SK-N-SH (cell line): ENCODE measurements around the gene MMP13. TPM values are rescaled to one million over a fixed set of nuclear protein-coding genes. Genes with fewer than 3 reads are reported as not detected.

ENCODE experiments used
- CTCF ChIA-PET: fragments of 300-600, 350-600 bp; formaldehyde crosslinking; extraction: SDS; loops from one replicate; lab custom pipeline; 2021; lab: Yijun Ruan, JAX
- POLR2A ChIA-PET: fragments of 350-600 bp; sonication (Branson Sonifier 250); formaldehyde crosslinking; extraction: SDS; loops from one replicate; lab custom pipeline; 2020; ENCODE audit warnings: antibody characterized with exemption, inconsistent platforms; lab: Yijun Ruan, JAX
- DNase-seq: peaks from one replicate; pipeline ENCODE4 v3.0.0; 2012
- H2AFZ ChIP-seq: fragments of 200-600 bp; sonication (generic); 2 replicates; pipeline ENCODE4 v1.8.1; 2016; ENCODE audit warnings: antibody characterized with exemption, mild to moderate bottlenecking, low read depth
- H3F3A ChIP-seq: fragments of 200-600 bp; sonication (generic); replicated peaks from 2 replicates; pipeline ENCODE3; 2016; ENCODE audit warnings: antibody characterized with exemption, mild to moderate bottlenecking; ENCODE audit not compliant: insufficient read depth
- H3K27ac ChIP-seq, 2 experiments: fragments of 200-500 bp in 1 of 2; fragments of 200-600 bp in 1 of 2; sonication (Bioruptor generic) in 1 of 2; sonication (generic), shearing (Covaris generic) in 1 of 2; 2 replicates each; pipeline versions ENCODE4 v1.5.1 to v1.6.1; 2014 to 2016; ENCODE audit warnings: low read depth in 2 of 2, inconsistent platforms in 1 of 2, low read length in 1 of 2, mild to moderate bottlenecking in 1 of 2, mixed read lengths in 1 of 2
- H3K27me3 ChIP-seq: fragments of 200-600 bp; sonication (generic), shearing (Covaris generic); 2 replicates; pipeline ENCODE4 v1.6.1; 2016; ENCODE audit warnings: mixed run types; ENCODE audit not compliant: insufficient read depth
- H3K36me3 ChIP-seq, 2 experiments: fragments of 200-500 bp in 1 of 2; fragments of 200-600 bp in 1 of 2; sonication (Bioruptor generic) in 1 of 2; sonication (generic) in 1 of 2; replicated peaks in 1 of 2; 2 replicates each; pipeline versions ENCODE3 to v1.5.1; 2014 to 2016; ENCODE audit warnings: low read length in 1 of 2, mild to moderate bottlenecking in 1 of 2; ENCODE audit not compliant: insufficient read depth in 2 of 2, control insufficient read depth in 1 of 2
- H3K4me1 ChIP-seq, 2 experiments: fragments of 200-500 bp in 1 of 2; fragments of 200-600 bp in 1 of 2; sonication (Bioruptor generic) in 1 of 2; sonication (generic), shearing (Covaris generic) in 1 of 2; 2 replicates each; pipeline versions ENCODE4 v1.5.1 to v1.6.1; 2014 to 2016; ENCODE audit warnings: low read depth in 1 of 2, low read length in 1 of 2, mixed run types in 1 of 2; ENCODE audit not compliant: insufficient read depth in 2 of 2, control insufficient read depth in 1 of 2
- H3K4me2 ChIP-seq: fragments of 200-600 bp; sonication (generic), shearing (Covaris generic); 2 replicates; pipeline ENCODE4 v1.6.1; 2017; ENCODE audit warnings: mixed run types
- H3K4me3 ChIP-seq, 2 experiments: fragments of 200-500 bp in 1 of 2; fragments of 200-600 bp in 1 of 2; sonication (Bioruptor generic) in 1 of 2; sonication (generic), shearing (Covaris generic) in 1 of 2; 2 replicates each; pipeline versions ENCODE4 v1.5.1 to v1.8.1; 2014 to 2016; ENCODE audit warnings: low read depth in 2 of 2, inconsistent platforms in 1 of 2, low read length in 1 of 2, mild to moderate bottlenecking in 1 of 2, mixed read lengths in 1 of 2, moderate library complexity in 1 of 2
- H3K79me2 ChIP-seq: fragments of 200-600 bp; sonication (generic); 2 replicates; pipeline ENCODE4 v1.8.1; 2017; ENCODE audit warnings: mild to moderate bottlenecking; ENCODE audit not compliant: insufficient read depth
- H3K9ac ChIP-seq: fragments of 200-600 bp; sonication (generic); 2 replicates; pipeline ENCODE4 v1.6.1; 2017; ENCODE audit warnings: mixed run types
- H3K9me2 ChIP-seq: fragments of 200-600 bp; sonication (generic); 2 replicates; pipeline ENCODE4 v1.6.1; 2017; ENCODE audit warnings: mixed run types
- H3K9me3 ChIP-seq: fragments of 200-600 bp; sonication (generic); 2 replicates; pipeline ENCODE4 v1.6.1; 2017; ENCODE audit warnings: mixed run types, mild to moderate bottlenecking, moderate library complexity
- H4K20me1 ChIP-seq: fragments of 200-600 bp; sonication (generic); 2 replicates; pipeline ENCODE4 v1.6.1; 2017; ENCODE audit warnings: mild to moderate bottlenecking, mixed run types; ENCODE audit not compliant: insufficient read depth
- CHD2 ChIP-seq: fragments of 150-350 bp; IDR thresholded peaks from 2 replicates; pipeline ENCODE4 v1.6.1; 2018; ENCODE audit warnings: low read length; ENCODE audit not compliant: partially characterized antibody
- ELF1 ChIP-seq: IDR thresholded peaks from 2 replicates; pipeline ENCODE4 v1.4.0; 2012
- EP300 ChIP-seq, 2 experiments: IDR thresholded peaks; 2 replicates each; pipeline versions ENCODE4 v1.4.0 to v1.6.1; 2012; ENCODE audit warnings: borderline replicate concordance in 1 of 2, low read depth in 1 of 2, low read length in 1 of 2
- EZH2phosphoT487 ChIP-seq: fragments of 200-600 bp; sonication (generic); IDR thresholded peaks from 2 replicates; pipeline ENCODE4 v1.6.1; 2017; ENCODE audit warnings: low read depth, mixed run types, mild to moderate bottlenecking, antibody characterized with exemption, moderate library complexity, borderline replicate concordance
- FOXJ3 ChIP-seq: sonication (generic); formaldehyde crosslinking; IDR thresholded peaks from 2 replicates; pipeline ENCODE4 v1.5.1; 2020; ENCODE audit warnings: mild to moderate bottlenecking, missing genetic modification reagents
- FOXM1 ChIP-seq: IDR thresholded peaks from 2 replicates; pipeline ENCODE4 v1.4.0; 2012; ENCODE audit warnings: low read depth, mild to moderate bottlenecking
- GABPA ChIP-seq: IDR thresholded peaks from 2 replicates; pipeline ENCODE4 v1.4.0; 2012; ENCODE audit warnings: low read depth, mild to moderate bottlenecking
- GATA2 ChIP-seq: sonication (generic); formaldehyde crosslinking; IDR thresholded peaks from 2 replicates; pipeline ENCODE4 v1.5.0; 2020; ENCODE audit warnings: mild to moderate bottlenecking, missing genetic modification reagents
- JUND ChIP-seq: IDR thresholded peaks from 2 replicates; pipeline ENCODE4 v1.4.0; 2012
- MXI1 ChIP-seq: IDR thresholded peaks from 2 replicates; pipeline ENCODE4 v1.6.1; 2012; ENCODE audit warnings: mild to moderate bottlenecking, low read depth, low read length, improper control_type of control experiment
- POLR2AphosphoS5 ChIP-seq: IDR thresholded peaks from 2 replicates; pipeline ENCODE4 v1.6.1; 2012; ENCODE audit warnings: low read depth, low read length
- RFX5 ChIP-seq: IDR thresholded peaks from 2 replicates; pipeline ENCODE4 v1.6.1; 2012; ENCODE audit warnings: mild to moderate bottlenecking, improper control_type of control experiment, low read length
- SIN3A ChIP-seq: IDR thresholded peaks from 2 replicates; pipeline ENCODE4 v1.6.1; 2012; ENCODE audit warnings: low read depth, mild to moderate bottlenecking, low read length, moderate library complexity, borderline replicate concordance
- SMC3 ChIP-seq: IDR thresholded peaks from 2 replicates; pipeline ENCODE4 v1.6.1; 2012; ENCODE audit warnings: low read depth, low read length, improper control_type of control experiment
- TCF12 ChIP-seq: IDR thresholded peaks from 2 replicates; pipeline ENCODE4 v1.4.0; 2012
- TEAD4 ChIP-seq: IDR thresholded peaks from 2 replicates; pipeline ENCODE4 v1.4.0; 2012; ENCODE audit warnings: mild to moderate bottlenecking, borderline replicate concordance; ENCODE audit not compliant: insufficient read depth
- WGBS: methylation state at CpG from one replicate; pipeline ENCODE4 v1.1.6; 2017; ENCODE audit warnings: low lambda C conversion rate; 5-methylcytosine and 5-hydroxymethylcytosine counted together
- polyA plus RNA-seq, 3 experiments: library from polyadenylated mRNA; depleted of rRNA; stranded (reverse); fragments of >200 nt; gene quantifications; 2 replicates each; pipeline ENCODE4 v1.2.3, GENCODE V29; 2012
- TF ChIP-seq, protein P1 (sequence below): IDR thresholded peaks from 2 replicates; pipeline ENCODE4 v1.4.0; 2012; ENCODE audit warnings: low read depth, borderline replicate concordance
- TF ChIP-seq, protein P2 (sequence below): IDR thresholded peaks from 2 replicates; pipeline ENCODE4; 2012
- TF ChIP-seq, protein P3 (sequence below): IDR thresholded peaks from 2 replicates; pipeline ENCODE4 v1.4.0; 2012; ENCODE audit warnings: low read depth
- TF ChIP-seq, protein P4 (sequence below): fragments of 200-600 bp; sonication (generic); IDR thresholded peaks from 2 replicates; pipeline ENCODE4 v1.6.1; 2017; ENCODE audit warnings: antibody characterized with exemption, mild to moderate bottlenecking, moderate library complexity

MMP13 gene
- polyA plus RNA-seq, 1 of the 3 experiments (the other 2 are of a cell fraction) = 0.12 TPM

DNA sequence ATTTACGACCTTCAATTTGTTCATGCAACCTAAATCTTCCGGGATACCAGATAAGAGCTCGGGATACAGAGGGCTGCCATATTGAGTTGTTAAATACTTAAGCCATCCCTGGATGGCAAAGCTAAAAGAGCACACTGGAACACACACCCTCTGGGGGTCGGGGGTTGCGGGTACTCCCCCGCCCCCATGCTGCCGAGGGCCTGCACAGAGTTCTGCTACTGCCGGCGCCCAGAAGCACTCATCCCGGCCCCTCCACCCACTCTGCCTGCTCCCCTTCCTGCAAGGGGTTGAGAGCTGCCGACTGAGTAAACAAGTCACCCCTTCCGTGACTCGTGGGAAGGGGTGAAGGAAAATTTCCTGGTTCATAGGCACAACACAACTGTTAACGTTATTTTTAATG lies 9.3 kb upstream of the MMP13 start:
- no peak overlapping the region for H2AFZ ChIP-seq
- no peak overlapping the region for H3K4me2 ChIP-seq
- no peak for TF ChIP-seq CHD2
- TF ChIP-seq SMC3 = no peak
- no peak for TF ChIP-seq JUND
- no peak for TF ChIP-seq FOXM1
- TF ChIP-seq, protein P1, sequence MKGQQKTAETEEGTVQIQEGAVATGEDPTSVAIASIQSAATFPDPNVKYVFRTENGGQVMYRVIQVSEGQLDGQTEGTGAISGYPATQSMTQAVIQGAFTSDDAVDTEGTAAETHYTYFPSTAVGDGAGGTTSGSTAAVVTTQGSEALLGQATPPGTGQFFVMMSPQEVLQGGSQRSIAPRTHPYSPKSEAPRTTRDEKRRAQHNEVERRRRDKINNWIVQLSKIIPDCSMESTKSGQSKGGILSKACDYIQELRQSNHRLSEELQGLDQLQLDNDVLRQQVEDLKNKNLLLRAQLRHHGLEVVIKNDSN = no peak
- TF ChIP-seq GATA2 (CRISPR knock-in tag) = no peak
- TF ChIP-seq, protein P2, sequence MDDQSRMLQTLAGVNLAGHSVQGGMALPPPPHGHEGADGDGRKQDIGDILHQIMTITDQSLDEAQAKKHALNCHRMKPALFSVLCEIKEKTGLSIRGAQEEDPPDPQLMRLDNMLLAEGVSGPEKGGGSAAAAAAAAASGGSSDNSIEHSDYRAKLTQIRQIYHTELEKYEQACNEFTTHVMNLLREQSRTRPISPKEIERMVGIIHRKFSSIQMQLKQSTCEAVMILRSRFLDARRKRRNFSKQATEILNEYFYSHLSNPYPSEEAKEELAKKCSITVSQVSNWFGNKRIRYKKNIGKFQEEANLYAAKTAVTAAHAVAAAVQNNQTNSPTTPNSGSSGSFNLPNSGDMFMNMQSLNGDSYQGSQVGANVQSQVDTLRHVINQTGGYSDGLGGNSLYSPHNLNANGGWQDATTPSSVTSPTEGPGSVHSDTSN = no peak
- no peak for TF ChIP-seq MXI1
- no peak for TF ChIP-seq TCF12
- no peak for TF ChIP-seq FOXJ3 (CRISPR knock-in tag)
- TF ChIP-seq, protein P3, sequence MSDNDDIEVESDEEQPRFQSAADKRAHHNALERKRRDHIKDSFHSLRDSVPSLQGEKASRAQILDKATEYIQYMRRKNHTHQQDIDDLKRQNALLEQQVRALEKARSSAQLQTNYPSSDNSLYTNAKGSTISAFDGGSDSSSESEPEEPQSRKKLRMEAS = no peak
- TF ChIP-seq RFX5 = no peak
- TF ChIP-seq EP300 (IDR thresholded peaks at IDR 0.05; ENCODE audit: borderline replicate concordance in 1 of 2, low read depth in 1 of 2, low read length in 1 of 2) = no peak
- TF ChIP-seq POLR2AphosphoS5 = no peak
- no peak for TF ChIP-seq SIN3A
- TF ChIP-seq GABPA = no peak
- H4K20me1 ChIP-seq = no peaks in the 10 kb centered on the region
- no peaks in the 10 kb centered on the region for H3K4me1 ChIP-seq
- H3K36me3 ChIP-seq = no peaks in the 10 kb centered on the region
- no peaks in the 10 kb centered on the region for H3F3A ChIP-seq
- H3K4me3 ChIP-seq = no peak overlapping the region
- DNase-seq = no peak
- H3K9ac ChIP-seq = no peak overlapping the region
- no peaks in the 10 kb centered on the region for H3K9me3 ChIP-seq
- CTCF ChIA-PET = interaction anchor here (1.0 to 2.0 kb wide), 2 partner anchors 14 to 24 kb away, joined by 4 to 8 read pairs; no protein-coding TSS in a partner anchor
- H3K27me3 ChIP-seq = no peaks in the 10 kb centered on the region
- H3K79me2 ChIP-seq = no peaks in the 10 kb centered on the region
- POLR2A ChIA-PET = no interaction called here
- H3K9me2 ChIP-seq = no peaks in the 10 kb centered on the region
- H3K27ac ChIP-seq = no peak overlapping the region
- 64% methylated on average over 14 of the region's 14 CpGs for WGBS

DNA sequence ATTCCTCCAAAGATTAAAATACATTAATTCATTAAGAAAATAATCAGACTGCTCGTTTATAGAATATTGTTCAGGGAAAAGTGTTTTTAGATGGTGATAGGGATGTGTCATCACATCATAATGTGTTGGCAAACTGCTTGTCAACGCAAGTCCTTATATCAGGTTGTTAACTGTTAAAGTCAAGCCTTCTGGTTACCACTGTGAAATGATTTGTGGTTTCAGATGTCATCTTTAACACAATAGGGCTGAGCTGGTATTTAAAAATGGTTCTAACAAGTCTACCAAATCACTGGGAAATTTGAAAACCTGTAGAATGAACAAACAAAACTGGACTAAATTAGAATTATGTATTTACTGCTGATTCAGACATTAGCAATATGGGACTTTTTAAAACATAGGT lies 2.4 kb upstream of the MMP13 start:
- POLR2A ChIA-PET = no interaction called here
- DNase-seq = no peak
- TF ChIP-seq RFX5 = no peak
- no peak for TF ChIP-seq TEAD4
- TF ChIP-seq, protein P4, sequence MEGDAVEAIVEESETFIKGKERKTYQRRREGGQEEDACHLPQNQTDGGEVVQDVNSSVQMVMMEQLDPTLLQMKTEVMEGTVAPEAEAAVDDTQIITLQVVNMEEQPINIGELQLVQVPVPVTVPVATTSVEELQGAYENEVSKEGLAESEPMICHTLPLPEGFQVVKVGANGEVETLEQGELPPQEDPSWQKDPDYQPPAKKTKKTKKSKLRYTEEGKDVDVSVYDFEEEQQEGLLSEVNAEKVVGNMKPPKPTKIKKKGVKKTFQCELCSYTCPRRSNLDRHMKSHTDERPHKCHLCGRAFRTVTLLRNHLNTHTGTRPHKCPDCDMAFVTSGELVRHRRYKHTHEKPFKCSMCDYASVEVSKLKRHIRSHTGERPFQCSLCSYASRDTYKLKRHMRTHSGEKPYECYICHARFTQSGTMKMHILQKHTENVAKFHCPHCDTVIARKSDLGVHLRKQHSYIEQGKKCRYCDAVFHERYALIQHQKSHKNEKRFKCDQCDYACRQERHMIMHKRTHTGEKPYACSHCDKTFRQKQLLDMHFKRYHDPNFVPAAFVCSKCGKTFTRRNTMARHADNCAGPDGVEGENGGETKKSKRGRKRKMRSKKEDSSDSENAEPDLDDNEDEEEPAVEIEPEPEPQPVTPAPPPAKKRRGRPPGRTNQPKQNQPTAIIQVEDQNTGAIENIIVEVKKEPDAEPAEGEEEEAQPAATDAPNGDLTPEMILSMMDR = no peak
- no peak for TF ChIP-seq ELF1
- no peak for TF ChIP-seq EZH2phosphoT487
- no peak for TF ChIP-seq MXI1
- TF ChIP-seq, protein P2 = no peak
- no peak for TF ChIP-seq FOXJ3 (CRISPR knock-in tag)
- TF ChIP-seq JUND = no peak

More for the DNA sequence above, 2.4 kb upstream of the MMP13 start:
- Histone ChIP-seq H3K4me1 (no peaks in the 10 kb centered on the region), H3K4me3 (no peak overlapping the region), H3F3A (no peaks in the 10 kb centered on the region), H3K79me2 (no peaks in the 10 kb centered on the region), H3K36me3 (no peaks in the 10 kb centered on the region), H3K9me3 (no peaks in the 10 kb centered on the region), H3K9me2 (no peaks in the 10 kb centered on the region), H3K27me3 (no peaks in the 10 kb centered on the region), H4K20me1 (no peaks in the 10 kb centered on the region), H3K9ac (no peak overlapping the region), H3K4me2 (no peak overlapping the region), H3K27ac (no peak overlapping the region), H2AFZ (no peak overlapping the region; the same call in 1 of the 2 replicates)
- 47% methylated on average over 2 of the region's 2 CpGs for WGBS
- CTCF ChIA-PET = no interaction called here
